ENCODE results near the gene HACL1.

- no peak for TF ChIP-seq CTCF (IDR thresholded peaks at IDR 0.05)
- TF ChIP-seq POLR2A (IDR thresholded peaks at IDR 0.05; ENCODE audit: low read depth) = no peak
- TF ChIP-seq POLR2AphosphoS5 (IDR thresholded peaks at IDR 0.05) = no peak
These were observed 9.4 kb downstream of the HACL1 start for GRCh38 chr3:15591928-15592327.
